ENCODE results near the gene KLK5.
A peak's percentile ranks its signal among the peaks of the same experiment; 100 is the strongest.

- TF ChIP-seq, protein P1, sequence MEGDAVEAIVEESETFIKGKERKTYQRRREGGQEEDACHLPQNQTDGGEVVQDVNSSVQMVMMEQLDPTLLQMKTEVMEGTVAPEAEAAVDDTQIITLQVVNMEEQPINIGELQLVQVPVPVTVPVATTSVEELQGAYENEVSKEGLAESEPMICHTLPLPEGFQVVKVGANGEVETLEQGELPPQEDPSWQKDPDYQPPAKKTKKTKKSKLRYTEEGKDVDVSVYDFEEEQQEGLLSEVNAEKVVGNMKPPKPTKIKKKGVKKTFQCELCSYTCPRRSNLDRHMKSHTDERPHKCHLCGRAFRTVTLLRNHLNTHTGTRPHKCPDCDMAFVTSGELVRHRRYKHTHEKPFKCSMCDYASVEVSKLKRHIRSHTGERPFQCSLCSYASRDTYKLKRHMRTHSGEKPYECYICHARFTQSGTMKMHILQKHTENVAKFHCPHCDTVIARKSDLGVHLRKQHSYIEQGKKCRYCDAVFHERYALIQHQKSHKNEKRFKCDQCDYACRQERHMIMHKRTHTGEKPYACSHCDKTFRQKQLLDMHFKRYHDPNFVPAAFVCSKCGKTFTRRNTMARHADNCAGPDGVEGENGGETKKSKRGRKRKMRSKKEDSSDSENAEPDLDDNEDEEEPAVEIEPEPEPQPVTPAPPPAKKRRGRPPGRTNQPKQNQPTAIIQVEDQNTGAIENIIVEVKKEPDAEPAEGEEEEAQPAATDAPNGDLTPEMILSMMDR (IDR thresholded peaks at IDR 0.05) = peak; percentile 75 to 90 (median 82)
- TF ChIP-seq POLR2A (IDR thresholded peaks at IDR 0.05) = no peak
Measured at GRCh38 chr19:50922317-50922853, 30.5 kb downstream of the KLK5 start.
